H1 (cell line): ENCODE data around the gene RNF145. TPM values are rescaled to one million over a fixed set of nuclear protein-coding genes. Genes with fewer than 3 reads are reported as not detected.

Source experiments
- CTCF ChIA-PET: fragments of 300-600 bp; sonication (Branson Sonifier 250); formaldehyde crosslinking; loops from one replicate; lab custom pipeline; 2021; ENCODE audit not compliant: partially characterized antibody; lab: Charles Lee
- POLR2A ChIA-PET: fragments of 300-600 bp; sonication (Branson Sonifier 250); formaldehyde crosslinking; loops from one replicate; lab custom pipeline; 2021; ENCODE audit warnings: inconsistent platforms; ENCODE audit not compliant: partially characterized antibody; lab: Charles Lee
- DNase-seq, 2 experiments: peaks; one replicate each; pipeline versions ENCODE4 v3.0.0 to v3.0.0-alpha.2; 2010 to 2022; ENCODE audit warnings: low spot score in 2 of 2, low read depth in 1 of 2, mixed read lengths in 1 of 2
- FAIRE-seq: peaks from 2 replicates; lab custom pipeline; 2011; peaks lifted over from hg19 to GRCh38; lab: Jason Lieb, UNC
- H2AFZ ChIP-seq: 2 replicates; pipeline ENCODE4 v1.8.1; 2012; ENCODE audit warnings: low read length, inconsistent platforms
- H2AK5ac ChIP-seq: 2 replicates; pipeline ENCODE4 v1.6.1; 2013; ENCODE audit warnings: low read depth, low read length
- H2BK120ac ChIP-seq: replicated peaks from 2 replicates; pipeline ENCODE3; 2013; ENCODE audit warnings: low read depth, low read length, inconsistent platforms
- H2BK12ac ChIP-seq: 2 replicates; pipeline ENCODE4 v1.6.1; 2013; ENCODE audit warnings: low read depth, low read length
- H2BK15ac ChIP-seq: 2 replicates; pipeline ENCODE4 v1.6.1; 2013; ENCODE audit warnings: low read length
- H2BK20ac ChIP-seq: 2 replicates; pipeline ENCODE4 v1.6.1; 2013; ENCODE audit warnings: low read length
- H2BK5ac ChIP-seq: 2 replicates; pipeline ENCODE4 v1.6.1; 2013; ENCODE audit warnings: low read depth, low read length
- H3K14ac ChIP-seq: 2 replicates; pipeline ENCODE4 v1.6.1; 2013; ENCODE audit warnings: inconsistent platforms; ENCODE audit not compliant: insufficient read length
- H3K18ac ChIP-seq: 2 replicates; pipeline ENCODE4 v1.6.1; 2013; ENCODE audit warnings: low read length; ENCODE audit errors: extremely low read depth
- H3K23ac ChIP-seq: 2 replicates; pipeline ENCODE4 v1.6.1; 2013; ENCODE audit warnings: inconsistent platforms; ENCODE audit not compliant: insufficient read length
- H3K23me2 ChIP-seq: 2 replicates; pipeline ENCODE4 v1.6.1; 2013; ENCODE audit warnings: low read depth, low read length
- H3K27ac ChIP-seq: 2 replicates; pipeline ENCODE4 v1.6.1; 2011; ENCODE audit warnings: low read depth, low read length, inconsistent platforms
- H3K27me3 ChIP-seq, 4 experiments: replicated peaks in 1 of 4; 1 replicate in 1 of 4; 2 replicates in 3 of 4; pipeline versions ENCODE4 v1.6.1 to v1.8.1; 2011 to 2013; ENCODE audit warnings: low read length in 3 of 4, mild to moderate bottlenecking in 3 of 4, inconsistent platforms in 2 of 4, mixed read lengths in 2 of 4, moderate library complexity in 1 of 4; ENCODE audit not compliant: control insufficient read depth in 3 of 4, insufficient read depth in 3 of 4; ENCODE audit errors: extremely low read depth in 1 of 4
- H3K36me3 ChIP-seq, 4 experiments: 2 replicates each; pipeline versions ENCODE4 v1.6.1 to v1.8.1; 2011 to 2013; ENCODE audit warnings: mild to moderate bottlenecking in 4 of 4, low read length in 3 of 4, moderate library complexity in 2 of 4, control low read depth in 1 of 4, inconsistent platforms in 1 of 4; ENCODE audit not compliant: insufficient read depth in 4 of 4, control insufficient read depth in 2 of 4
- H3K4ac ChIP-seq: replicated peaks from 2 replicates; pipeline ENCODE3; 2013; ENCODE audit warnings: low read length, low read depth, mixed read lengths, inconsistent platforms; ENCODE audit not compliant: insufficient read length
- H3K4me1 ChIP-seq, 4 experiments: replicated peaks in 1 of 4; 1 replicate in 1 of 4; 2 replicates in 3 of 4; pipeline versions ENCODE4 v1.6.1 to v1.8.1; 2011 to 2013; ENCODE audit warnings: low read length in 3 of 4, inconsistent platforms in 2 of 4, mixed read lengths in 1 of 4; ENCODE audit not compliant: insufficient read depth in 4 of 4, control insufficient read depth in 3 of 4
- H3K4me2 ChIP-seq, 2 experiments: 2 replicates each; pipeline versions ENCODE4 v1.6.1 to v1.8.1; 2011 to 2013; ENCODE audit warnings: low read depth in 2 of 2, low read length in 2 of 2, control low read depth in 1 of 2, inconsistent platforms in 1 of 2, mild to moderate bottlenecking in 1 of 2; ENCODE audit not compliant: insufficient read depth in 1 of 2
- H3K4me3 ChIP-seq, 4 experiments: fragments of 200-600, 300-600 bp in 1 of 4; sonication (generic), shearing (Covaris generic), sonication (Bioruptor Twin) in 1 of 4; 2 replicates each; pipeline versions ENCODE4 v1.5.1 to v1.8.1; 2011 to 2016; ENCODE audit warnings: low read length in 4 of 4, low read depth in 3 of 4, control low read depth in 2 of 4, inconsistent platforms in 2 of 4, mild to moderate bottlenecking in 2 of 4, mixed read lengths in 1 of 4, moderate library complexity in 1 of 4; ENCODE audit not compliant: insufficient read depth in 2 of 4; ENCODE audit errors: extremely low read depth in 1 of 4
- H3K56ac ChIP-seq: replicated peaks from 2 replicates; pipeline ENCODE3; 2013; ENCODE audit warnings: low read depth, mild to moderate bottlenecking, mixed read lengths, low read length, inconsistent platforms; ENCODE audit not compliant: insufficient read length
- H3K79me1 ChIP-seq: 2 replicates; pipeline ENCODE4 v1.6.1; 2013; ENCODE audit warnings: low read depth, low read length, control low read depth
- H3K79me2 ChIP-seq, 2 experiments: 2 replicates each; pipeline versions ENCODE4 v1.6.1 to v1.8.1; 2012 to 2013; ENCODE audit warnings: low read length in 2 of 2, mild to moderate bottlenecking in 2 of 2, inconsistent platforms in 1 of 2; ENCODE audit not compliant: insufficient read depth in 2 of 2, control insufficient read depth in 1 of 2
- H3K9ac ChIP-seq, 4 experiments: replicated peaks in 1 of 4; 1 replicate in 1 of 4; 2 replicates in 3 of 4; pipeline versions ENCODE4 v1.6.1 to v1.8.1; 2011 to 2013; ENCODE audit warnings: low read depth in 3 of 4, low read length in 3 of 4, control low read depth in 2 of 4, mild to moderate bottlenecking in 2 of 4, moderate library complexity in 2 of 4, inconsistent platforms in 1 of 4; ENCODE audit errors: extremely low read depth in 1 of 4
- H3K9me3 ChIP-seq, 2 experiments: 2 replicates each; pipeline versions ENCODE4 v1.6.1 to v1.8.1; 2012 to 2013; ENCODE audit warnings: mild to moderate bottlenecking in 2 of 2, moderate library complexity in 2 of 2, control low read depth in 1 of 2, inconsistent platforms in 1 of 2, low read depth in 1 of 2, low read length in 1 of 2, mixed read lengths in 1 of 2; ENCODE audit not compliant: insufficient read depth in 2 of 2
- H4K20me1 ChIP-seq, 2 experiments: replicated peaks in 1 of 2; 2 replicates each; pipeline versions ENCODE3 to v1.8.1; 2011 to 2013; ENCODE audit warnings: inconsistent platforms in 2 of 2, low read length in 2 of 2, mild to moderate bottlenecking in 1 of 2; ENCODE audit not compliant: insufficient read depth in 2 of 2, control insufficient read depth in 1 of 2
- H4K5ac ChIP-seq: 2 replicates; pipeline ENCODE4 v1.6.1; 2013; ENCODE audit warnings: low read length, low read depth, mixed read lengths, inconsistent platforms; ENCODE audit not compliant: insufficient read length
- H4K8ac ChIP-seq: 2 replicates; pipeline ENCODE4 v1.8.0; 2013; ENCODE audit warnings: mild to moderate bottlenecking, moderate library complexity, low read length, inconsistent platforms; ENCODE audit not compliant: insufficient read depth; ENCODE audit errors: extremely low read depth
- H4K91ac ChIP-seq: replicated peaks from 2 replicates; pipeline ENCODE3; 2013; ENCODE audit warnings: low read length, mixed read lengths, inconsistent platforms; ENCODE audit not compliant: insufficient read length
- BACH1 ChIP-seq: IDR thresholded peaks from 2 replicates; pipeline ENCODE4 v1.6.1; 2012; ENCODE audit warnings: low read length, improper control_type of control experiment
- CBX5 ChIP-seq: fragments of 300-800, 300-1000 bp; sonication (generic); IDR thresholded peaks from 2 replicates; pipeline ENCODE4 v1.7.1; 2016; ENCODE audit warnings: antibody characterized with exemption, low read length, low read depth
- CBX8 ChIP-seq: fragments of 300-800, 300-1000 bp; sonication (generic); IDR thresholded peaks from 2 replicates; pipeline ENCODE4 v1.7.1; 2016; ENCODE audit warnings: low read depth, low read length, borderline replicate concordance
- CHD1 ChIP-seq: IDR thresholded peaks from 2 replicates; pipeline ENCODE4 v1.6.1; 2012; ENCODE audit warnings: low read depth, low read length, improper control_type of control experiment
- FOSL1 ChIP-seq: IDR thresholded peaks from 2 replicates; pipeline ENCODE4 v1.6.1; 2011; ENCODE audit warnings: mild to moderate bottlenecking, low read depth, low read length, moderate library complexity; ENCODE audit not compliant: insufficient read depth
- JUN ChIP-seq: IDR thresholded peaks from 2 replicates; pipeline ENCODE4 v1.6.1; 2011; ENCODE audit warnings: low read depth, mild to moderate bottlenecking, improper control_type of control experiment, low read length
- JUND ChIP-seq: IDR thresholded peaks from 2 replicates; pipeline ENCODE4 v1.6.1; 2011; ENCODE audit warnings: mild to moderate bottlenecking, improper control_type of control experiment, low read length
- NANOG ChIP-seq: IDR thresholded peaks from 2 replicates; pipeline ENCODE4 v1.6.1; 2011; ENCODE audit warnings: low read length, low read depth, mild to moderate bottlenecking, inconsistent platforms; ENCODE audit not compliant: insufficient read depth, poor library complexity, severe bottlenecking
- PHF8 ChIP-seq: fragments of 200-600 bp; sonication (generic); conservative IDR thresholded peaks from 2 replicates; pipeline ENCODE4 v1.7.1; 2012; ENCODE audit warnings: low read depth, mild to moderate bottlenecking, inconsistent platforms, low read length, moderate library complexity
- whole genome bisulfite sequencing, 2 experiments: shearing (Covaris generic) in 1 of 2; methylation state at CpG; one replicate each; pipeline versions ENCODE4 v1.1.6 to v1.1.7; 2013 to 2015; ENCODE audit warnings: low lambda C conversion rate in 2 of 2, mixed read lengths in 2 of 2, inconsistent platforms in 1 of 2, low coverage in 1 of 2, missing lambda C conversion rate in 1 of 2; ENCODE audit not compliant: insufficient replicate concordance in 2 of 2, insufficient coverage in 1 of 2, insufficient read length in 1 of 2; ENCODE audit errors: extremely low coverage in 1 of 2, missing lambda C conversion rate in 1 of 2; 5-methylcytosine and 5-hydroxymethylcytosine counted together
- polyA plus RNA-seq, 7 experiments: library from polyadenylated mRNA; depleted of rRNA in 3 of 7; stranded (reverse) in 5 of 7; unstranded in 2 of 7; fragments of >200 nt in 5 of 7; fragments of 200-250 nt in 2 of 7; gene quantifications; 1 replicate in 5 of 7; 2 replicates in 1 of 7; 4 replicates in 1 of 7; pipeline versions ENCODE4 v1.2.1 to v1.2.3, GENCODE V29; 2011 to 2013; ENCODE audit warnings: missing spikeins in 2 of 7, mixed read lengths in 2 of 7
- total RNA-seq: library from RNA; stranded (reverse); fragmentation: NEBNext Ultra II Directional; extraction: Animal tissue kit (Norgen Biotek cat#: 25700); gene quantifications from 2 replicates; pipeline ENCODE4 v1.2.1, GENCODE V29; 2021
- TF ChIP-seq, protein P1 (sequence below), 3 experiments: IDR thresholded peaks; 1 replicate in 2 of 3; 2 replicates in 1 of 3; pipeline versions ENCODE4 v1.5.1 to v1.6.1; 2011; ENCODE audit warnings: low read length in 3 of 3, mild to moderate bottlenecking in 3 of 3, inconsistent platforms in 2 of 3, low read depth in 1 of 3, moderate library complexity in 1 of 3; ENCODE audit not compliant: insufficient read depth in 1 of 3; ENCODE audit errors: control extremely low read depth in 1 of 3
- TF ChIP-seq, protein P2 (sequence below): IDR thresholded peaks from 2 replicates; pipeline ENCODE4 v1.6.1; 2012; ENCODE audit warnings: inconsistent platforms

The RNF145 gene
- total and polyA plus RNA-seq, 2 of the 8 experiments (the other 6 are each of a cell fraction or from before 2014, with no cell fraction given): 34.2 to 72.5 TPM

DNA sequence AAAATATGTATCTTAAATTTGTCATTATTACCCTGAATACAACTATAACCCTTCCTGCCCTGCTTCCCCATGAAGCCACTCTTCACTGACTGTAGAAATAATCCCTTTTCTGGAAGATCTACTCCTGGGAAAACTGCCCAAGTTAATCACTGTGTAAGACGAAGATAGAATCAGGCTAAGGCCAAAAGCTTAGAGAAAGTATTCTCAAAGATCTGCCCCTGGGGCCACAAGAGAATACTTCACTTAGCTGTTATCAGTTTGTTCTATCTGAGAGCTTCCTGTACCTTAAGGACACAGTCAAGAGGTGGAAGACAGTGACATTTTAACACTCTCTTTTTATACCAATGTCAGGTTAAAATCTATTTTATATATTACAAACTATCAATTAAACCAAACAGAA lies 33.8 kb downstream of the RNF145 start:
- WGBS, 2 experiments: 88% methylated on average over 1 of the region's 1 CpG; no CpG with 5 or more reads in 1 of the 2 experiments
- H3K4me1 ChIP-seq: no peaks in the 10 kb centered on the region
- POLR2A ChIA-PET: no interaction called here
- H2BK120ac ChIP-seq: no peak overlapping the region
- no peaks in the 10 kb centered on the region for H3K79me2 ChIP-seq
- no peaks in the 10 kb centered on the region for H3K23me2 ChIP-seq
- H3K9ac ChIP-seq: no peak overlapping the region
- no peak overlapping the region for H3K56ac ChIP-seq
- H2BK12ac ChIP-seq: no peak overlapping the region
- no peak overlapping the region for H3K23ac ChIP-seq
- H2BK20ac ChIP-seq: no peak overlapping the region
- no peak overlapping the region for H3K4me2 ChIP-seq
- no peak overlapping the region for H3K14ac ChIP-seq
- H3K36me3 ChIP-seq: peaks cover 0 to 14% (median 0%) of the 10 kb centered on the region in 4 experiments; a peak in 2 of 8 replicates
- no peak overlapping the region for H3K27ac ChIP-seq
- no peak for DNase-seq
- H2AFZ ChIP-seq: no peak overlapping the region
- no peak for FAIRE-seq
- no peak overlapping the region for H3K4ac ChIP-seq
- no peak overlapping the region for H2AK5ac ChIP-seq
- H3K18ac ChIP-seq: no peak overlapping the region
- no peak overlapping the region for H4K91ac ChIP-seq
- H2BK15ac ChIP-seq: no peak overlapping the region
- H2BK5ac ChIP-seq: no peak overlapping the region
- H3K4me3 ChIP-seq: no peak overlapping the region
- CTCF ChIA-PET: interaction anchor here (0.6 kb wide), 1 partner anchor 354 kb away, joined by 3 read pairs; no protein-coding TSS in a partner anchor
- peaks cover 0 to 1% of the 10 kb centered on the region in 2 experiments for H4K20me1 ChIP-seq
- H4K5ac ChIP-seq: no peak overlapping the region
- no peaks in the 10 kb centered on the region for H3K9me3 ChIP-seq
- no peak overlapping the region for H4K8ac ChIP-seq
- no peaks in the 10 kb centered on the region for H3K79me1 ChIP-seq
- no peaks in the 10 kb centered on the region for H3K27me3 ChIP-seq
- no peak for TF ChIP-seq BACH1
- TF ChIP-seq NANOG: no peak
- no peak for TF ChIP-seq JUN
- TF ChIP-seq PHF8: no peak
- TF ChIP-seq CBX8: no peak
- TF ChIP-seq FOSL1: no peak
- TF ChIP-seq, protein P1, sequence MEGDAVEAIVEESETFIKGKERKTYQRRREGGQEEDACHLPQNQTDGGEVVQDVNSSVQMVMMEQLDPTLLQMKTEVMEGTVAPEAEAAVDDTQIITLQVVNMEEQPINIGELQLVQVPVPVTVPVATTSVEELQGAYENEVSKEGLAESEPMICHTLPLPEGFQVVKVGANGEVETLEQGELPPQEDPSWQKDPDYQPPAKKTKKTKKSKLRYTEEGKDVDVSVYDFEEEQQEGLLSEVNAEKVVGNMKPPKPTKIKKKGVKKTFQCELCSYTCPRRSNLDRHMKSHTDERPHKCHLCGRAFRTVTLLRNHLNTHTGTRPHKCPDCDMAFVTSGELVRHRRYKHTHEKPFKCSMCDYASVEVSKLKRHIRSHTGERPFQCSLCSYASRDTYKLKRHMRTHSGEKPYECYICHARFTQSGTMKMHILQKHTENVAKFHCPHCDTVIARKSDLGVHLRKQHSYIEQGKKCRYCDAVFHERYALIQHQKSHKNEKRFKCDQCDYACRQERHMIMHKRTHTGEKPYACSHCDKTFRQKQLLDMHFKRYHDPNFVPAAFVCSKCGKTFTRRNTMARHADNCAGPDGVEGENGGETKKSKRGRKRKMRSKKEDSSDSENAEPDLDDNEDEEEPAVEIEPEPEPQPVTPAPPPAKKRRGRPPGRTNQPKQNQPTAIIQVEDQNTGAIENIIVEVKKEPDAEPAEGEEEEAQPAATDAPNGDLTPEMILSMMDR (IDR thresholded peaks at IDR 0.05; ENCODE audit: control extremely low read depth in 1 of 3, insufficient read depth in 1 of 3, low read depth in 1 of 3, low read length in 3 of 3): no peak
- TF ChIP-seq, protein P2, sequence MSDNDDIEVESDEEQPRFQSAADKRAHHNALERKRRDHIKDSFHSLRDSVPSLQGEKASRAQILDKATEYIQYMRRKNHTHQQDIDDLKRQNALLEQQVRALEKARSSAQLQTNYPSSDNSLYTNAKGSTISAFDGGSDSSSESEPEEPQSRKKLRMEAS: no peak
- no peak for TF ChIP-seq CHD1
- TF ChIP-seq JUND: no peak
- TF ChIP-seq CBX5: no peak
